Measurements from ENCODE around the gene XRRA1. TPM values are rescaled to one million over a fixed set of nuclear protein-coding genes. Genes with fewer than 3 reads are reported as not detected.

The XRRA1 gene
- polyA plus RNA-seq, 1 donor = 16.2 TPM

- no peak for DNase-seq
Measured at GRCh38 chr11:74952752-74953151, 3.9 kb upstream of the XRRA1 start.

GRCh38 chr11:74951226-74951625, 2.3 kb upstream of the XRRA1 start:
- DNase-seq = no peak

- DNase-seq = peak; percentile 4
Measured at GRCh38 chr11:74950374-74950969, 1.6 kb upstream of the XRRA1 start.

- no peak for DNase-seq
Measured at GRCh38 chr11:74949753-74950137, 854 bp upstream of the XRRA1 start.

- peak; percentile 20 for DNase-seq
Measured at GRCh38 chr11:74948546-74948897, 369 bp downstream of the XRRA1 start.

DNA sequence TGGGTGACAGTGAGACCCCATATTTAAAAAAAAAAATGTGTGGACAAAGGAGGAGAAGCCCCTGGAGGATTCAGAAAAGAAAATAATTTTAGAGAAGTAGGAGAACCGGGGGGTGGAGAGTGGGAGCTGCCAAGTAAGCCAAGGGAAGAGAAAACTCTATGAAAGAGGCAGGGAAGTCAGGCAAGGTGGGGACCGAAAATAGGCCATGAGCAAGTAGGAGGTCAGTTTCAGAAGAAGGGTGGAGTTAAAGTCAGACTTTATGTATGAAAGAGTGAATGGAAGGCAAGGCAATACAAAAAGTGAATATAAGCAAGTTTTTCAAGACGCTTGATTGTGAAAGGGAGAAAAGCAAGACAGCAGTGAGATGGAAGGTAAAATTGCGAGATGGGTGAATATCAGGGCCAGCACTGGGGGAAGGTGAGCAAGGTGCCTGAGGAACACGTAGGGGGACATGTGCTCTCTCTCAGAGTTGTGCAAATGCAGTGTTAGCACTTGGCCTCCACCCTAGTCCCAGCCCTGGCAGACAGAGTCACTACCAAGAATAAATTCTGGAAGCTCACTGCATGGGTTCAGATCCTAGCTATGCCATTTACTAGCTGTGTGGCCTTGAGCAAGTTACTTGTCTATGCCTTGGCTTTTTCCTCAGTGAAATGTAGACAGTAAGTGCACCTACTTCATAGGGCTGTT, 6.7 kb downstream of the XRRA1 start:
- DNase-seq = no peak

GRCh38 chr11:74941492-74941891, 7.4 kb downstream of the XRRA1 start:
- DNase-seq = no peak

DNA sequence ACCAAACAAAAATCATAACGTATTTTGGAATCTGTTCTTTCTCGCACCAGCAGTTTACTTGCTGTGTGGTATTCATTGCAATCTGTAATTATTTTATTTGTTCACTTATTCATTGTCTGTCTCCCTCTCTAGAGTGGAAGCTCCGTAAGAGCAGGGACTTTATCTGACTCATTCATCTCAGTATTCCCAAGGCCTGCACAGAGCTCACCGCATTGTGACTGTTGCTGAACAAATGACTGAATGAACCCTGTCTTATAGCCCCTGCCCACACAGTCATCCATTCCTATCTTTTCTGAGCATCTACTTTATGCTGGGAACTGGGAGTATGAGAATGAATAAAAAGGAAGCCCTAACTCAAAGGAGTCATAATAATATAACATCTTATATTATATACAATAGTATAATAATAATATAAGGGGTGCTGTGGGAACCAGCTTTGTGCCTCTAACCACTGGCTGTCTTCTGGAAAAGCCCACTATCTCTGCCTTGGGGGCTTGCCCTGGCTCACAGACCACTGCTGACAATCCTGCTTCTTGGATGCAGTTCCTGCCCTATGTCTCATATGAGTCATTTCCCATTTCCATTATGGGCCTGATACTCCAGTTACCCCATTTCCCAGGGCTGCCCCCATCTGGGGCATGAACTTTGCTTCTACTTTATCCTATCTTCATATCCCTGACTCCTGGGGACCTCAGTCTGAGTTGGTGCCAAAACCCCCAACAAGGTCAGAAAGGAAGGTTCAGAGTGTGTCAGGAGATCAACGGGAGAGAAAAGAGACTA, 11.0 kb downstream of the XRRA1 start:
- no peak for DNase-seq

DNA sequence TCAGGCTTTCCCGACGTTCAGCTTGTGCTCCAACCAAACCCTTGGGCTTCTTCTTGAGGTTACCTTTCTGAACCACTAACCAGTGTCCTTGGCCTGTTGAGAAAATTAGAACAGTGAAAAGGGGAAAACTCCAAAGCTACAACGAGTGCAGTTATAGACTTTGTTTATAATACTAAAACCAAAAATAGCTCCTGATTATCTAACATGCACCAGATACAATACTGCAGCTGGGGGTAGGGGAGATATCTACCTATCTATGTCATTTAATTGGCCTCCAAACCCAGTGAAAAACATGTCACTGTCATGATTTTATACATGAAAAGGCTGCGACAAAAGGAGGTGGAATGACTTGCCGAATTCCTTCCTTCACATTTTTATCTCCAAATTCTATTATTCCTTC, 11.9 kb downstream of the XRRA1 start:
- no peak for DNase-seq

- no peak for DNase-seq
Measured at GRCh38 chr11:74936087-74936486, 12.8 kb downstream of the XRRA1 start.

- DNase-seq = no peak
Measured at GRCh38 chr11:74935285-74935684, 13.6 kb downstream of the XRRA1 start.

- DNase-seq = no peak
Measured at GRCh38 chr11:74933765-74934164, 15.1 kb downstream of the XRRA1 start.

DNA sequence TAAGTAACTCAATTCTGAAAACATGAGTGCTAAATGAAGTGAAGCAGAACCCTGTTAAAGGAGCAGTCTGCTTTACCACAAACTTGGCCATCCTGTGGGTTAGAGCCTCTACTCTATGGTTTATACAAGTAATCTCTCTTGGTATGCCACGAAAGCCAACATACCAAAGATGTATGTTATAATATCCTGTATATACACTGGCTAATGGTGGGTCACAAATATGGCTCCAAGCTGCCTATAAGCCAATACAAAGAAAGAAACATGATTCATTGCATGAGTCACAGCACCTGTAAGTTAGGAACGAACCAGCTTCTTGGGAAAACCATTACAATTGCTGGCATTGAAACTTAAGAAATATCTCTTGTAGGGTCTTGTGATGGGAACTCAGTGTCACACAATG, 16.1 kb downstream of the XRRA1 start:
- DNase-seq = no peak

GRCh38 chr11:74932169-74932568, 16.7 kb downstream of the XRRA1 start:
- DNase-seq = no peak

- DNase-seq = peak; percentile 91
Measured at GRCh38 chr11:74929431-74930363, 19.2 kb downstream of the XRRA1 start.

DNA sequence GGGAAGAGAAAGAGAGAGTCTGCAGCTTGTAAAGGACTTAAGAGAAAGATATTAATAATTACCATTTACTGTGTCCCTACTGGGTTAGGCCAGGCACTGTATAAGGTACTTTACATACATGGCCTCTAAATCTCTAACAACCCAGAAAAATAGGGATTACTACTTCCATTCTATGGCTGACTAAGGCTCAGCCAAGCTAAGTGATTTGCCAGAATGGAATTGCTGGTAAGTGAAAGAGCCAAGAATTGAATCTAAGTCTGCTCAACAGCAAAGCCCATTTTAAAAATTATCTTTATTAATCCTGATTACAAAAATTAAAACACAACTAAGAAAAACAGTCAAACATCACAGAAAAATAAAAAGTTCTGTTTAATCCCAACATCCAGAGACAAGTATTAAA, 21.4 kb downstream of the XRRA1 start:
- DNase-seq = no peak

DNA sequence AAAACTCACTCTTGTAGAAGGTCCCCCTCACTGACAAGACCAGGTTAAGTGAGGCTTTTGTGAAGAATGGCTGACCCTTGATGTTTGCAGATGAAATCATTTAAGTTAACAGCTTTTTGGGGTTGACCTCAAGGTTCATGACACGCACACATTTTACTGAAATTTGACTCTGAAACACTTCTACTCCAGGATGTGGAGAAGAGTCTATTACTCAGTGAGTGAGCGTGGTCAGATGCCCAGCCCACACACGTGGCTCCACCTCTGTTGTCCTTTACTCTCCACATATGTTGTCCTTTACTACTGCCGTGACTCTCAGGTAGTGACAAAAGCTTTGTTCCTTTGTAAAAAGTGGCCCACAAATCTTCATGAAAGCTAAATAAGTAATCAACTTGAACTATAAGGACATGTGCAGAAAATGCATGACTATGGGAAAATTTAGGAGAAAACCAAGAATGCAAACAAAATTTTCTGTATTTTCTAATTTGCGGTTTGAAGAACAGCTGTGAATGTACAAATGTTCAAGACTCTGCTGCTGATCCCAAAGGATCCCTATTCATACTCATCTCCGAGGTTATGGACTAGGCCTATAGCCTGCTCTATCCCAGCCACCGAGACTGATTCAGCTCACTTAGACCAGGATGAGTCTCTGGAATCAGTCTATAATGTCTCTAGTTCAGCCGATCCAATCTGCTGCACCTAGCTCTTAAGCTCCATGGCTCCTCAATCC, 22.4 kb downstream of the XRRA1 start:
- no peak for DNase-seq

- no peak for DNase-seq
Measured at GRCh38 chr11:74925281-74925680, 23.6 kb downstream of the XRRA1 start.

DNA sequence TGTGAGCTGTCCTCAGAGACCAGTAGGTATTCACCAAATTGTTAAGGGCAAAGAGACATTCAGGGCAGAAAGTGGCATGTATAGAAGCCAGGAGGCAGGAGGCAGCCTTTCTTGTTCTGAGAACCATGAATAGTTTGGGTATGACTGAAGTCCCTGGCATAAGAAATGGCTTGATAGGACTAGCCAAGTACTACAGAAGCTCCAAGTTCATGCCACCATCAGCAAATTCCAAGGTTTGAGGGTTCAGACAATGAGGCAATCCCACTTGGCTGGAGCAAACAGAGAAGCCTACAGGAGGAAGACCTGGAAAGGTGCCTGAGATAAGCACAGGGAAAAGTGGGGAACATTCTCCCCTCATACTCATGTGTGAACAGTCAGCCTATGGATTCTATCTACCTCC, 25.8 kb downstream of the XRRA1 start:
- no peak for DNase-seq

GRCh38 chr11:74909812-74910211, 39.1 kb downstream of the XRRA1 start:
- DNase-seq = no peak

DNA sequence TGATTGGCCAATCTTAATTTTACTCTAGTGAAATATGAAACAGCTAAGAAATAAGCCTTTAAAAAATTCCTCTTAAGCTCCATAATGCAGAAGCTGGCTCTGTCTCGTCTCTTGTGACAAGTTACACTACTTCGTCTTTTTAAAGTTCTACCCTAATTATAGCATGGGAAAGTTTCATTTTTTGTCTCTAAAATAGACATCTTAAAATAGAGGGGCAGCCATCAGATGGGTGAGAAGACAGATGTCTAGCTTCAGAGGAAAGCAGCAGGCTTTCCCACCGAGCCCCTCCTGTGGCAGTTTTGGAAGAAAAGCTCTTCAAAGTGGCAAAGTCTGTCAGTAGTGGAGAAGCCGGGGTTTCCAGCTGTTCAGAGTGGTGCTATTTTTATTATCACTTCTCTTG, 39.5 kb downstream of the XRRA1 start:
- no peak for DNase-seq

- no peak for DNase-seq
Measured at GRCh38 chr11:74905326-74905725, 43.6 kb downstream of the XRRA1 start.
